SK-N-SH treated with all-trans-retinoic acid at 6 μM for 48 hours (cell line): Measurements from ENCODE around the gene FNDC3B.

Experiments
- ARNTL ChIP-seq: fragments of 450-650 bp; formaldehyde crosslinking; IDR thresholded peaks from 2 replicates; pipeline ENCODE4 v1.5.0; 2020; ENCODE audit warnings: low read depth, mild to moderate bottlenecking, moderate library complexity, borderline replicate concordance
- BACH2 ChIP-seq: fragments of 250-450 bp; sonication (Bioruptor Pico); IDR thresholded peaks from 2 replicates; pipeline ENCODE4 v1.9.0; 2021; ENCODE audit warnings: mild to moderate bottlenecking, borderline replicate concordance
- CSDC2 ChIP-seq: fragments of 250-450 bp; sonication (Bioruptor Pico); IDR thresholded peaks from 2 replicates; pipeline ENCODE4 v1.5.0; 2020; ENCODE audit warnings: mild to moderate bottlenecking, moderate library complexity
- ISL1 ChIP-seq: fragments of 250-450 bp; sonication (Bioruptor Pico); IDR thresholded peaks from 2 replicates; pipeline ENCODE4 v2.1.2; 2022; ENCODE audit warnings: mild to moderate bottlenecking, moderate library complexity
- PPARA ChIP-seq: fragments of 250-450 bp; sonication (Bioruptor Pico); IDR thresholded peaks from 2 replicates; pipeline ENCODE4 v1.5.0; 2020; ENCODE audit warnings: mild to moderate bottlenecking, borderline replicate concordance
- RARB ChIP-seq: fragments of 250-450 bp; sonication (Bioruptor Pico); IDR thresholded peaks from 2 replicates; pipeline ENCODE4 v1.8.0; 2021; ENCODE audit warnings: mild to moderate bottlenecking, moderate library complexity
- TCF4 ChIP-seq: fragments of 250-450 bp; sonication (Bioruptor Pico); IDR thresholded peaks from 2 replicates; pipeline ENCODE4 v1.8.0; 2021; ENCODE audit warnings: mild to moderate bottlenecking, moderate library complexity, borderline replicate concordance
- TOX ChIP-seq: fragments of 250-450 bp; sonication (Bioruptor Pico); IDR thresholded peaks from 2 replicates; pipeline ENCODE4 v1.8.0; 2021; ENCODE audit warnings: mild to moderate bottlenecking, moderate library complexity, borderline replicate concordance
- ZFP3 ChIP-seq: fragments of 250-450 bp; sonication (Bioruptor Pico); IDR thresholded peaks from 2 replicates; pipeline ENCODE4 v1.5.0; 2020; ENCODE audit warnings: mild to moderate bottlenecking, moderate library complexity
- ZNF8 ChIP-seq: fragments of 450-650 bp; formaldehyde crosslinking; IDR thresholded peaks from 2 replicates; pipeline ENCODE4 v1.5.0; 2020; ENCODE audit warnings: mild to moderate bottlenecking, moderate library complexity
- TF ChIP-seq, protein P1 (sequence below): fragments of 250-450 bp; sonication (Bioruptor Pico); IDR thresholded peaks from 2 replicates; pipeline ENCODE4 v1.5.1; 2021; ENCODE audit warnings: mild to moderate bottlenecking, moderate library complexity
- TF ChIP-seq, protein P2 (sequence below): fragments of 250-450 bp; sonication (Bioruptor Pico); IDR thresholded peaks from 2 replicates; pipeline ENCODE4 v1.8.0; 2020; ENCODE audit warnings: mild to moderate bottlenecking, moderate library complexity, borderline replicate concordance
- TF ChIP-seq, protein P3 (sequence below): fragments of 250-450 bp; sonication (Bioruptor Pico); IDR thresholded peaks from 2 replicates; pipeline ENCODE4 v1.5.0; 2020; ENCODE audit warnings: mild to moderate bottlenecking, moderate library complexity

DNA sequence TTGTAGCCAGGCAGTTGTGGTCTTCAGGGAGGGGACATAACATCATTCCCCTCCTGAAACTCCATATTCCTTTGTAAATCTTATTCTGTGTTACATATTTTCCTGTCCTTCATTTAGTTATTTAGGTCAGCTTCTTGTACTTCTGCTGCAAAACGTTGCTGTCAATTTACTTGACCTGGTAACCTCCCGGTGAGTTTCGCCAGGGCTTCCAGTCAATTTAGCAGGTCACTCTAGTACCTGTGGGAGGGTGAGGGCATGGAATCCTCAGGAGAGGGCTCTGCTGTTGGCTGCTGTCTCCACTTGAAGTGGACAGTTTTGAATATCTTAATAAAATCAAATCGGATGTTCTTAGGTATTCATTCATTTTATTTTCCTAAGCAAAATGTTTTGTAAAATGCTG, 29.6 kb downstream of the FNDC3B start:
- TF ChIP-seq, protein P1, sequence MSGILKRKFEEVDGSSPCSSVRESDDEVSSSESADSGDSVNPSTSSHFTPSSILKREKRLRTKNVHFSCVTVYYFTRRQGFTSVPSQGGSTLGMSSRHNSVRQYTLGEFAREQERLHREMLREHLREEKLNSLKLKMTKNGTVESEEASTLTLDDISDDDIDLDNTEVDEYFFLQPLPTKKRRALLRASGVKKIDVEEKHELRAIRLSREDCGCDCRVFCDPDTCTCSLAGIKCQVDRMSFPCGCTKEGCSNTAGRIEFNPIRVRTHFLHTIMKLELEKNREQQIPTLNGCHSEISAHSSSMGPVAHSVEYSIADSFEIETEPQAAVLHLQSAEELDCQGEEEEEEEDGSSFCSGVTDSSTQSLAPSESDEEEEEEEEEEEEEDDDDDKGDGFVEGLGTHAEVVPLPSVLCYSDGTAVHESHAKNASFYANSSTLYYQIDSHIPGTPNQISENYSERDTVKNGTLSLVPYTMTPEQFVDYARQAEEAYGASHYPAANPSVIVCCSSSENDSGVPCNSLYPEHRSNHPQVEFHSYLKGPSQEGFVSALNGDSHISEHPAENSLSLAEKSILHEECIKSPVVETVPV (CRISPR knock-in tag): no peak
- no peak for TF ChIP-seq ZFP3 (CRISPR knock-in tag)
- TF ChIP-seq RARB (CRISPR knock-in tag): no peak
- TF ChIP-seq, protein P2, sequence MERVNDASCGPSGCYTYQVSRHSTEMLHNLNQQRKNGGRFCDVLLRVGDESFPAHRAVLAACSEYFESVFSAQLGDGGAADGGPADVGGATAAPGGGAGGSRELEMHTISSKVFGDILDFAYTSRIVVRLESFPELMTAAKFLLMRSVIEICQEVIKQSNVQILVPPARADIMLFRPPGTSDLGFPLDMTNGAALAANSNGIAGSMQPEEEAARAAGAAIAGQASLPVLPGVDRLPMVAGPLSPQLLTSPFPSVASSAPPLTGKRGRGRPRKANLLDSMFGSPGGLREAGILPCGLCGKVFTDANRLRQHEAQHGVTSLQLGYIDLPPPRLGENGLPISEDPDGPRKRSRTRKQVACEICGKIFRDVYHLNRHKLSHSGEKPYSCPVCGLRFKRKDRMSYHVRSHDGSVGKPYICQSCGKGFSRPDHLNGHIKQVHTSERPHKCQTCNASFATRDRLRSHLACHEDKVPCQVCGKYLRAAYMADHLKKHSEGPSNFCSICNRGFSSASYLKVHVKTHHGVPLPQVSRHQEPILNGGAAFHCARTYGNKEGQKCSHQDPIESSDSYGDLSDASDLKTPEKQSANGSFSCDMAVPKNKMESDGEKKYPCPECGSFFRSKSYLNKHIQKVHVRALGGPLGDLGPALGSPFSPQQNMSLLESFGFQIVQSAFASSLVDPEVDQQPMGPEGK: no peak
- TF ChIP-seq PPARA (CRISPR knock-in tag): no peak
- no peak for TF ChIP-seq TOX
- TF ChIP-seq CSDC2 (CRISPR knock-in tag): no peak
- no peak for TF ChIP-seq BACH2 (CRISPR knock-in tag)
- TF ChIP-seq, protein P3, sequence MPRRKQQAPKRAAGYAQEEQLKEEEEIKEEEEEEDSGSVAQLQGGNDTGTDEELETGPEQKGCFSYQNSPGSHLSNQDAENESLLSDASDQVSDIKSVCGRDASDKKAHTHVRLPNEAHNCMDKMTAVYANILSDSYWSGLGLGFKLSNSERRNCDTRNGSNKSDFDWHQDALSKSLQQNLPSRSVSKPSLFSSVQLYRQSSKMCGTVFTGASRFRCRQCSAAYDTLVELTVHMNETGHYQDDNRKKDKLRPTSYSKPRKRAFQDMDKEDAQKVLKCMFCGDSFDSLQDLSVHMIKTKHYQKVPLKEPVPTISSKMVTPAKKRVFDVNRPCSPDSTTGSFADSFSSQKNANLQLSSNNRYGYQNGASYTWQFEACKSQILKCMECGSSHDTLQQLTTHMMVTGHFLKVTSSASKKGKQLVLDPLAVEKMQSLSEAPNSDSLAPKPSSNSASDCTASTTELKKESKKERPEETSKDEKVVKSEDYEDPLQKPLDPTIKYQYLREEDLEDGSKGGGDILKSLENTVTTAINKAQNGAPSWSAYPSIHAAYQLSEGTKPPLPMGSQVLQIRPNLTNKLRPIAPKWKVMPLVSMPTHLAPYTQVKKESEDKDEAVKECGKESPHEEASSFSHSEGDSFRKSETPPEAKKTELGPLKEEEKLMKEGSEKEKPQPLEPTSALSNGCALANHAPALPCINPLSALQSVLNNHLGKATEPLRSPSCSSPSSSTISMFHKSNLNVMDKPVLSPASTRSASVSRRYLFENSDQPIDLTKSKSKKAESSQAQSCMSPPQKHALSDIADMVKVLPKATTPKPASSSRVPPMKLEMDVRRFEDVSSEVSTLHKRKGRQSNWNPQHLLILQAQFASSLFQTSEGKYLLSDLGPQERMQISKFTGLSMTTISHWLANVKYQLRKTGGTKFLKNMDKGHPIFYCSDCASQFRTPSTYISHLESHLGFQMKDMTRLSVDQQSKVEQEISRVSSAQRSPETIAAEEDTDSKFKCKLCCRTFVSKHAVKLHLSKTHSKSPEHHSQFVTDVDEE (CRISPR knock-in tag): no peak
- TF ChIP-seq TCF4: no peak
- no peak for TF ChIP-seq ISL1 (CRISPR knock-in tag)
- no peak for TF ChIP-seq ARNTL
- no peak for TF ChIP-seq ZNF8 (CRISPR knock-in tag)
